Astrocyte of the hippocampus (primary cell): ENCODE results near the gene AUTS2.
A peak's percentile ranks its signal among the peaks of the same experiment; 100 is the strongest.

Experiments used
- DNase-seq: peaks from one replicate; pipeline ENCODE4 v3.0.0; 2011; ENCODE audit warnings: low read depth, low spot score

Gene AUTS2

GRCh38 chr7:70734411-70734810, 1136.1 kb downstream of the AUTS2 start:
- DNase-seq: peak; percentile 35

- DNase-seq: no peak
Observed at GRCh38 chr7:70735313-70735712, 1137.0 kb downstream of the AUTS2 start.

- DNase-seq: peak; percentile 75
Observed at GRCh38 chr7:70736715-70737460, 1138.6 kb downstream of the AUTS2 start.

GRCh38 chr7:70738151-70738885, 1140.0 kb downstream of the AUTS2 start:
- DNase-seq: peak; percentile 79

- no peak for DNase-seq
Observed at GRCh38 chr7:70739646-70740210, 1141.5 kb downstream of the AUTS2 start.

- DNase-seq: no peak
Observed at GRCh38 chr7:70741666-70742065, 1143.4 kb downstream of the AUTS2 start.

GRCh38 chr7:70743531-70744325, 1145.5 kb downstream of the AUTS2 start:
- no peak for DNase-seq

GRCh38 chr7:70744492-70744891, 1146.2 kb downstream of the AUTS2 start:
- no peak for DNase-seq

GRCh38 chr7:70749831-70750230, 1151.6 kb downstream of the AUTS2 start:
- DNase-seq: no peak

GRCh38 chr7:70751895-70752294, 1153.6 kb downstream of the AUTS2 start:
- no peak for DNase-seq

GRCh38 chr7:70752794-70753241, 1154.5 kb downstream of the AUTS2 start:
- peak; percentile 82 for DNase-seq

- DNase-seq: no peak
Observed at GRCh38 chr7:70756789-70757188, 1158.5 kb downstream of the AUTS2 start.

- DNase-seq: no peak
Observed at GRCh38 chr7:70758646-70759045, 1160.4 kb downstream of the AUTS2 start.

GRCh38 chr7:70759674-70760073, 1161.4 kb downstream of the AUTS2 start:
- DNase-seq: no peak

- no peak for DNase-seq
Observed at GRCh38 chr7:70761711-70762328, 1163.5 kb downstream of the AUTS2 start.

- no peak for DNase-seq
Observed at GRCh38 chr7:70762696-70763095, 1164.4 kb downstream of the AUTS2 start.

- DNase-seq: no peak
Observed at GRCh38 chr7:70763961-70764691, 1165.9 kb downstream of the AUTS2 start.

- DNase-seq: no peak
Observed at GRCh38 chr7:70764701-70765208, 1166.5 kb downstream of the AUTS2 start.

GRCh38 chr7:70765651-70766050, 1167.4 kb downstream of the AUTS2 start:
- no peak for DNase-seq

- no peak for DNase-seq
Observed at GRCh38 chr7:70766109-70766508, 1167.8 kb downstream of the AUTS2 start.
